Keratinocyte (primary cell): ENCODE measurements around the gene VRK2. TPM values are rescaled to one million over a fixed set of nuclear protein-coding genes. Genes with fewer than 3 reads are reported as not detected.

Experiments
- DNase-seq: peaks from one replicate; pipeline ENCODE4 v3.0.0-alpha.2; 2011; ENCODE audit warnings: low read depth, missing footprints, low spot score
- FAIRE-seq: peaks from 2 replicates; lab custom pipeline; 2011; peaks lifted over from hg19 to GRCh38; lab: Jason Lieb, UNC
- H2AFZ ChIP-seq: 2 replicates; pipeline ENCODE4 v1.6.0; 2012; ENCODE audit warnings: low read length, control low read depth, inconsistent platforms; ENCODE audit not compliant: control insufficient read depth
- H3K27ac ChIP-seq: 2 replicates; pipeline ENCODE4 v1.5.1; 2011; ENCODE audit warnings: low read length; ENCODE audit not compliant: control insufficient read depth, insufficient read depth
- H3K27me3 ChIP-seq: 3 replicates; pipeline ENCODE4 v1.6.0; 2011; ENCODE audit warnings: low read length; ENCODE audit not compliant: control insufficient read depth, insufficient read depth; ENCODE audit errors: extremely low read depth
- H3K36me3 ChIP-seq, 2 experiments: 2 replicates in 1 of 2; 3 replicates in 1 of 2; pipeline ENCODE4 v1.5.1; 2011; ENCODE audit warnings: low read length in 2 of 2, mild to moderate bottlenecking in 1 of 2; ENCODE audit not compliant: control insufficient read depth in 2 of 2, insufficient read depth in 2 of 2; ENCODE audit errors: extremely low read depth in 1 of 2
- H3K4me1 ChIP-seq: 3 replicates; pipeline ENCODE4 v1.5.1; 2011; ENCODE audit warnings: low read length; ENCODE audit not compliant: control insufficient read depth, insufficient read depth; ENCODE audit errors: extremely low read depth
- H3K4me2 ChIP-seq: 3 replicates; pipeline ENCODE4 v1.6.0; 2011; ENCODE audit warnings: low read depth, low read length; ENCODE audit not compliant: control insufficient read depth, insufficient read depth; ENCODE audit errors: extremely low read depth
- H3K4me3 ChIP-seq, 3 experiments: fragments of 200-600 bp in 1 of 3; sonication (generic) in 1 of 3; 2 replicates in 2 of 3; 3 replicates in 1 of 3; pipeline ENCODE4 v1.5.1; 2011 to 2016; ENCODE audit warnings: low read length in 3 of 3, mild to moderate bottlenecking in 3 of 3, control low read depth in 2 of 3, inconsistent platforms in 1 of 3, low read depth in 1 of 3, mixed read lengths in 1 of 3, mixed run types in 1 of 3, moderate library complexity in 1 of 3; ENCODE audit not compliant: control insufficient read depth in 2 of 3, insufficient read depth in 2 of 3; ENCODE audit errors: extremely low read depth in 1 of 3
- H3K79me2 ChIP-seq: 2 replicates; pipeline ENCODE4 v1.6.0; 2012; ENCODE audit warnings: low read length; ENCODE audit not compliant: control insufficient read depth, insufficient read depth
- H3K9ac ChIP-seq: 3 replicates; pipeline ENCODE4 v1.6.0; 2011; ENCODE audit warnings: low read length; ENCODE audit not compliant: control insufficient read depth, insufficient read depth; ENCODE audit errors: extremely low read depth
- H3K9me1 ChIP-seq: 3 replicates; pipeline ENCODE4 v1.6.0; 2011; ENCODE audit warnings: low read length; ENCODE audit not compliant: control insufficient read depth, insufficient read depth; ENCODE audit errors: extremely low read depth
- H3K9me3 ChIP-seq: 2 replicates; pipeline ENCODE4 v1.5.1; 2012; ENCODE audit warnings: low read depth, low read length; ENCODE audit not compliant: control insufficient read depth
- H4K20me1 ChIP-seq: 3 replicates; pipeline ENCODE4 v1.6.0; 2011; ENCODE audit warnings: low read length; ENCODE audit not compliant: control insufficient read depth, insufficient read depth; ENCODE audit errors: extremely low read depth
- CTCF ChIP-seq, 3 experiments: IDR thresholded peaks in 1 of 3; conservative IDR thresholded peaks in 1 of 3; optimal IDR thresholded peaks in 1 of 3; 2 replicates in 2 of 3; 3 replicates in 1 of 3; pipeline versions ENCODE3 to v1.5.1; 2011; ENCODE audit warnings: low read length in 3 of 3, mild to moderate bottlenecking in 3 of 3, moderate library complexity in 2 of 3, control low read depth in 1 of 3, inconsistent platforms in 1 of 3; ENCODE audit not compliant: insufficient read depth in 2 of 3; ENCODE audit errors: extremely low read depth in 1 of 3
- EZH2 ChIP-seq: IDR thresholded peaks from one replicate; pipeline ENCODE4 v1.6.1; 2012; ENCODE audit warnings: inconsistent platforms, mild to moderate bottlenecking, low read length, moderate library complexity
- dilution Hi-C: fragments of 300-500 bp; cut with MboI; formaldehyde crosslinking; loops from one replicate; pipeline ENCODE4 v1.7.0; 2020; ENCODE audit warnings: low sequenced_read_pairs; ENCODE audit not compliant: extremely low pct_ligation_motif_present
- polyA plus RNA-seq, 5 experiments: library from polyadenylated mRNA; depleted of rRNA in 3 of 5; stranded (reverse) in 3 of 5; stranded (forward) in 1 of 5; unstranded in 1 of 5; fragments of >200 nt; gene quantifications; 1 replicate in 1 of 5; 2 replicates in 3 of 5; 3 replicates in 1 of 5; pipeline versions ENCODE4 v1.2.1 to v1.2.3, GENCODE V29; 2011 to 2012; ENCODE audit warnings: missing spikeins in 2 of 5, low read depth in 1 of 5, low replicate concordance in 1 of 5

VRK2 gene
- polyA plus RNA-seq, 1 donor (not counting 4 experiments of a cell fraction or from before 2014, with no cell fraction given) = 27.6 TPM

- Histone ChIP-seq H3K27ac (no peak overlapping the region), H3K4me3 (no peak overlapping the region), H3K9me1 (no peaks in the 10 kb centered on the region), H3K9ac (no peak overlapping the region), H2AFZ (no peak overlapping the region), H3K36me3 (no peaks in the 10 kb centered on the region), H3K27me3 (no peaks in the 10 kb centered on the region), H4K20me1 (no peaks in the 10 kb centered on the region), H3K79me2 (peaks cover 32% of the 10 kb centered on the region), H3K4me1 (no peaks in the 10 kb centered on the region), H3K9me3 (no peaks in the 10 kb centered on the region), H3K4me2 (no peak overlapping the region)
- no peak for TF ChIP-seq EZH2
- DNase-seq (no peak), FAIRE-seq (no peak)
- dilution Hi-C loops = no loop called here
These were observed 24.2 kb downstream of the VRK2 start for GRCh38 chr2:58070765-58071164.

- Histone ChIP-seq H3K27me3 (no peaks in the 10 kb centered on the region), H2AFZ (no peak overlapping the region), H3K4me2 (no peak overlapping the region), H3K9me1 (no peaks in the 10 kb centered on the region), H3K4me3 (no peak overlapping the region), H3K9ac (no peak overlapping the region), H3K36me3 (no peaks in the 10 kb centered on the region), H3K79me2 (peaks cover 25% of the 10 kb centered on the region), H3K9me3 (no peaks in the 10 kb centered on the region), H3K27ac (no peak overlapping the region), H4K20me1 (no peaks in the 10 kb centered on the region), H3K4me1 (no peaks in the 10 kb centered on the region)
- TF ChIP-seq EZH2 (no peak), CTCF (optimal IDR thresholded peaks at IDR 0.05 in 1 of 3, IDR thresholded peaks at IDR 0.05 in 1 of 3, conservative IDR thresholded peaks at IDR 0.05 in 1 of 3; ENCODE audit: extremely low read depth in 1 of 3, insufficient read depth in 2 of 3, low read length in 3 of 3) (no peak)
- FAIRE-seq (no peak), DNase-seq (no peak)
- dilution Hi-C loops = no loop called here
These were observed 25.5 kb downstream of the VRK2 start for GRCh38 chr2:58072102-58072501.

- H3K9me3 ChIP-seq = no peaks in the 10 kb centered on the region
- DNase-seq (no peak), FAIRE-seq (no peak)
- no peaks in the 10 kb centered on the region for H3K4me1 ChIP-seq
- H3K4me2 ChIP-seq = no peak overlapping the region
- H3K36me3 ChIP-seq = no peaks in the 10 kb centered on the region
- H3K4me3 ChIP-seq = no peak overlapping the region
- H3K27ac ChIP-seq = no peak overlapping the region
- H4K20me1 ChIP-seq = no peaks in the 10 kb centered on the region
- H3K79me2 ChIP-seq = peaks cover 31% of the 10 kb centered on the region
- no peaks in the 10 kb centered on the region for H3K27me3 ChIP-seq
- dilution Hi-C loops = no loop called here
- H3K9ac ChIP-seq = no peak overlapping the region
- no peak for TF ChIP-seq EZH2
- no peak for TF ChIP-seq CTCF (optimal IDR thresholded peaks at IDR 0.05 in 1 of 3, IDR thresholded peaks at IDR 0.05 in 1 of 3, conservative IDR thresholded peaks at IDR 0.05 in 1 of 3; ENCODE audit: extremely low read depth in 1 of 3, insufficient read depth in 2 of 3, low read length in 3 of 3)
- H3K9me1 ChIP-seq = no peaks in the 10 kb centered on the region
- no peak overlapping the region for H2AFZ ChIP-seq
These were observed 26.4 kb downstream of the VRK2 start for GRCh38 chr2:58073008-58073407.
